RWPE1 (cell line): Measurements from ENCODE around the gene GSDME.
A peak's percentile ranks its signal among the peaks of the same experiment; 100 is the strongest.

Experiments used
- CTCF ChIA-PET: fragments of 350-600 bp; sonication (Branson Sonifier 250); formaldehyde crosslinking; extraction: SDS; loops from one replicate; lab custom pipeline; 2021; lab: Yijun Ruan, JAX
- POLR2A ChIA-PET: fragments of 400-600 bp; formaldehyde crosslinking; extraction: SDS; loops from one replicate; lab custom pipeline; 2020; ENCODE audit warnings: antibody characterized with exemption; ENCODE audit not compliant: low non-redundant PET; lab: Yijun Ruan, JAX
- DNase-seq: peaks from one replicate; pipeline ENCODE4 v3.0.0; 2012; ENCODE audit warnings: low spot score
- H3K27ac ChIP-seq: fragments of 450-650 bp; 2 replicates; pipeline ENCODE4 v1.5.1; 2017
- CTCF ChIP-seq: fragments of 450-650 bp; conservative IDR thresholded peaks from 2 replicates; pipeline ENCODE4 v1.5.1; 2017; ENCODE audit warnings: low read depth, mild to moderate bottlenecking

GSDME gene

DNA sequence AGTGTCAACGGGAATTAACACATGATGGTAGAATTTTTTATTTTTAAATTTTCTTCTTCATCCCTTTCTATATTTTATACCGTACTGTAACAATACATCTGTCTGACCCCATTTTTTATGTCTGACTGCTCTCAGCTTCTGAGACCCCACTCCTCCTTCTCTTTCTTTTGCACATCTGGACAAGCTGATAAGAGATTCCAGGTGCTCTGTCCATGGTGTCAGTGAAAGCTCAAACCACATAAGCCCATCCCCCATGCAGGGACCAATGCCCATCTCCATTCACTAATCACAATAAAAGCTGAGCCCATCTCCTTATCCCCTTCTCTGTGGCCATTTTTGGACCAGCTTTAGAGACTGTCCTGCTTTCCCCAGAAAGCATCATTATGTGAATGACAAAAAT is 8.7 kb downstream of the GSDME start:
- ChIA-PET CTCF (no interaction called here), POLR2A (no interaction called here)
- DNase-seq = no peak
- no peak for TF ChIP-seq CTCF
- no peak overlapping the region for H3K27ac ChIP-seq

DNA sequence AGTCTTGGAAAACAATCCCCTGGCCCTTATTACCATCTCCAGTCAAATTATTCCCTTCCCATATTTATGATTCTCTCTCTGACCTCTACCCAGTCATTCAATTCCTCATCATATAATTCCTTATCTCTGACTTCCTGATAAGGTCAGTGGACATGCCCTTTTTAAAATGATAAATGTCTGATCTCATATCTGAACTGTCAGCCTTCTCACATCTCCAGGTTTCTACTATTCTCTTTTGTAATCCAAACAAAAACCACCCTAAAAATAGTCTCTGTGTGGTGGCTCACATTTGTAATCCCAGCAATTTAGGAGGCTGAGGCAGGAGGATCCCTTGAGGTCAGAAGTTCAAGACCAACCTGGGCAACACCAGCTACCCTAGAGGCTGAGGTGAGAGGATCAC is 11.9 kb downstream of the GSDME start:
- DNase-seq = no peak
- ChIA-PET POLR2A (no interaction called here), CTCF (no interaction called here)
- no peak overlapping the region for H3K27ac ChIP-seq
- no peak for TF ChIP-seq CTCF

GRCh38 chr7:24743471-24743870 is 13.8 kb downstream of the GSDME start:
- CTCF ChIA-PET = interaction anchor here (2.2 kb wide), 1 partner anchor 13 kb away, joined by 7 read pairs; no protein-coding TSS in a partner anchor
- TF ChIP-seq CTCF = no peak
- DNase-seq = no peak
- POLR2A ChIA-PET = no interaction called here
- H3K27ac ChIP-seq = peak overlapping the region; percentile 87

- peak overlapping the region; percentile 87 for H3K27ac ChIP-seq
- ChIA-PET CTCF (interaction anchor here (0.5 to 2.2 kb wide), 3 partner anchors 14 to 70 kb away, joined by 3 to 7 read pairs (median 4); no protein-coding TSS in a partner anchor), POLR2A (interaction anchor here (0.5 kb wide), 1 partner anchor 13 kb away, joined by 4 read pairs; no protein-coding TSS in a partner anchor)
- no peak for TF ChIP-seq CTCF
- DNase-seq = no peak
Observed at GRCh38 chr7:24742506-24743162, 14.6 kb downstream of the GSDME start.

GRCh38 chr7:24741679-24742505 is 15.4 kb downstream of the GSDME start:
- CTCF ChIA-PET = interaction anchor here (0.6 to 2.2 kb wide), 2 partner anchors 14 to 19 kb away, joined by 4 to 7 read pairs; no protein-coding TSS in a partner anchor
- POLR2A ChIA-PET = interaction anchor here (0.7 kb wide), 1 partner anchor 14 kb away, joined by 3 read pairs; no protein-coding TSS in a partner anchor
- DNase-seq = peak; percentile 95
- H3K27ac ChIP-seq = peak overlapping the region; percentile 87
- no peak for TF ChIP-seq CTCF

- ChIA-PET POLR2A (interaction anchor here (0.7 kb wide), 1 partner anchor 15 kb away, joined by 3 read pairs; no protein-coding TSS in a partner anchor), CTCF (interaction anchor here (0.6 kb wide), 1 partner anchor 329 kb away, joined by 5 read pairs; no protein-coding TSS in a partner anchor)
- DNase-seq = no peak
- TF ChIP-seq CTCF = no peak
- peak overlapping the region; percentile 78 for H3K27ac ChIP-seq
Observed at GRCh38 chr7:24740871-24741270, 16.4 kb downstream of the GSDME start.
